ENCODE results near the gene SYT17.

The SYT17 gene

DNA sequence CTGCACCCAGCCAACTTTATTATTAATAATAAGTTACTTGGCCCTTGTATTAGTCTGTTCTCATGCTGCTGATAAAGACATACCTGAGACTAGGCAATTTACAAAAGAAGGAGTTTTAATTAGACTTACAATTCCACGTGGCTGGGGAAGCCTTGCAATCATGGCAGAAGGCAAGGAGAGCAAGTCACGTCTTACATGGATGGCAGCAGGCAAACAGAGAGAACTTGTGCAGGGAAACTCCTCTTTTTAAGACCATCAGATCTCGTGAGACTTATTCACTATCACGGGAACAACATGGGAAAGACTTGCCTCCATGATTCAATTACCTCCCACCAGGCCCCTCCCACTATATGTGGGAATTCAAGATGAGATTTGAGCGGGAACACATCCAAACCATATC is 47.7 kb downstream of the SYT17 start:
- no peak for DNase-seq (ENCODE audit: low read depth, low spot score)

GRCh38 chr16:19218581-19218980 is 50.5 kb downstream of the SYT17 start:
- DNase-seq (ENCODE audit: low read depth, low spot score) = no peak

- DNase-seq (ENCODE audit: low read depth, low spot score) = no peak
Observed at GRCh38 chr16:19219836-19220235, 51.8 kb downstream of the SYT17 start.

- no peak for DNase-seq (ENCODE audit: low read depth, low spot score)
Observed at GRCh38 chr16:19223235-19224170, 55.5 kb downstream of the SYT17 start.

DNA sequence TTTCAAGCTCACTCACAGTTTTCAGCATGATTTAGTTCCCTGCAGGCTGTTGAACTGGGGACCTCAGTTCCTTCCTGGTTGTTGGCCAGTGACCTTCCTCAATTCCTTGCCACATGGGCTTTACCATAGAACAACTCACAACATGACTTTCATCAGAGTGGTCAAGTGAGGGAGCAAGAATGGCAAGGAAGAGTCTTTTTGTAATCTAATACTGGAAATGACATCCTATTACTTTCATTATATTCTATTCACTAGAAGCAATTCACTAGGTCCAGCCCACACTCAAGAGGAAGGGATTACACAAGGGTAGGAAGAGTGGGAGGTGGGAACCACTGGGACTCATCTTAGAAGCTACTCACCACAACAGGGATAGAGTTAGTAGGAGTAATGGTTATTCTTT is 57.6 kb downstream of the SYT17 start:
- no peak for DNase-seq (ENCODE audit: low read depth, low spot score)

GRCh38 chr16:19227643-19228042 is 59.6 kb downstream of the SYT17 start:
- DNase-seq (ENCODE audit: low read depth, low spot score) = no peak

DNA sequence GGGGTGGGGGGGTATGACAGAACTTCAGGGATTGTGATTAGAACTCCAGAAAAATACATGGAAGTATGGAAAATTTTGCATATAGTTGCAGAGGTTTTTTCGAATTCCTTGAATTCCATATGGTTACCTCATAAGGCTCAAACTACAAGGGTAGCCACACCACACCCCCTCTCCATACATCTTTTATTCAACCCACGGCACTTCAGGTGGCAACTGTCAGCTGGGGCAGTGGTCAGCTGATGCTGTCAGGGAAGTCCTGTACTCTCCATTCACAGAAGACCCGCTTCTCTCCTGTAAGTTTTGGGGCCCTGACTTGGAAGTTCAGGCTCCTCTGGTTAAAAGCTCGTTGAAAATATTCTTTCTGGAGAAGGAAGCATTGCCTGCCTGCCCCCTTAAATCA is 60.0 kb downstream of the SYT17 start:
- DNase-seq (ENCODE audit: low read depth, low spot score) = no peak

- no peak for DNase-seq (ENCODE audit: low read depth, low spot score)
Observed at GRCh38 chr16:19228575-19228974, 60.5 kb downstream of the SYT17 start.

GRCh38 chr16:19230575-19230974 is 62.5 kb downstream of the SYT17 start:
- no peak for DNase-seq (ENCODE audit: low read depth, low spot score)

GRCh38 chr16:19231881-19232280 is 63.8 kb downstream of the SYT17 start:
- no peak for DNase-seq (ENCODE audit: low read depth, low spot score)

DNA sequence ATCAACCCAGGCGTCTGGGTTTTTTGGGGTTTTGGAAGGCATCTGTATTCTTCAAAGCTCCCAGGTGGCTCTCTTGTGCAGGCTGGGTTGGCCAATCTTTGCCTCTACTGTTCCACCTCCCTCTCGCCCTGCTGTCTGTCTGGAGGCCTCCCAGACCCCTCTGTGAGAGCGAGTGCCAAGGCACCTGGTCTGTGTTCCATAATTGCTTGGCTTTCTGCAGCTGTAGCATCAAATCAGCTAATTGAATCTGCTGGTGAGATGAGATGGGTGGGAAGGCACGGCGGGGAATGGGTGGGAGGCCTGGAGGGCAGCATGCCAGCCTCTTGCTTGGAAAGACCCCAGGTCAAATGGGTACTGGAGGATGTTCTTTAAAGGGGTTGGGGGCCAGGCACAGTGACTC is 64.9 kb downstream of the SYT17 start:
- DNase-seq (ENCODE audit: low read depth, low spot score) = no peak

DNA sequence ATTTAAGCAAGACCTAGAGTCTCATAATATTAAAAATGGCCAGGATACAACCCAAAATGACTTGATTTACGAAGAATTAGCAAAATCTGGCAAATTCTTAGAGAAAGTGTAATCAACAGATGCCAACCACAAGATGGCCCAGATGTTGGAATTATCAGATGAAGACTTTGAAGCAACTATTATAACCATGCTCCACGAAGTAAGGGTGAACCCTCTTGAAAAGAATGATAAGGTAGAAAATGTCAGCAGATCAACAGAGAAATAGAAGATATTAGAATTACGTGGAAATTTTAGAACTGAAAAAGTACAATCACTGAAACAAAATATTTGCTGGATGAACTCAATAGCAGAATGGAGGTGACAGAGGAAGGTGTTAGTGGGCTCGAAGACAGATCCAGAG is 67.4 kb downstream of the SYT17 start:
- DNase-seq (ENCODE audit: low read depth, low spot score) = no peak

DNA sequence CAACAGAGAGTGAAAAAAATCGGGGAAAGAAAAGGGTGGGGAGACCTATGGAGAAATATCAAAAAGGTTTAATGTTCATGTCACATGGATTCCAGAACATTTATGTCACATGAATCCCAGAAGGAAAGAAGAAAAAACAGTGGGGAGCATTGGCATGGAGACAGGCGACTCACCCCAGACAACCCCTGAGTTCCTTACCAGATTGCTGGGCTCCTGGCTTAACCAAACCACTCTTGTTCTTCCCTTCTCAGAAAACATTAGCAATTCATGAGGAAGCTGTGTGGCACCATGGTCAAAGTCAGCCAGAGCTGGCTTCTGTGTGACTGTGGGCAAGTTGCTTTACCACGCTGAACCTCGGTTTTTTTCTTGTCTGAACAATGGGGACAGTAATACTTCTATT is 67.8 kb downstream of the SYT17 start:
- no peak for DNase-seq (ENCODE audit: low read depth, low spot score)

- DNase-seq (ENCODE audit: low read depth, low spot score) = no peak
Observed at GRCh38 chr16:19236561-19237209, 68.6 kb downstream of the SYT17 start.

DNA sequence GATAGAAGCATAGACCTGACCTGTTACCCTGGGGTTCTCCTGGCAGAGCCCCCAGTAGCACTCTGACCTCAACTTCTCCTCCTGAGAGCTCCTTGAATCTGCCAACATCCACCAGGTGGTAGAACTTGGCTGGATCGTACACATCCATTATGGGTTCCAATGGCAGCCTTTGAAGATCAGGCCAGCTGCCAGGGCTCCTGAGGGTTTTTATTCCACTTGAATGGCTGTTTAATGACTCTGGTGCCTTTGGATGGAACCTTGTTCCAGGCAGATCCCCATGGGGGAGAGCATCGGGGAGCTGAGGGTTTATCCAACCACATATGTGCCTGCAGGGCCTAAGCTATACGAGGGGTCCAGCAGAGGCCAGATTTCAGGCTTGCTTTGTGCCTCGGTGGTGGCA is 70.4 kb downstream of the SYT17 start:
- DNase-seq (ENCODE audit: low read depth, low spot score) = no peak

- DNase-seq (ENCODE audit: low read depth, low spot score) = no peak
Observed at GRCh38 chr16:19239511-19240155, 71.6 kb downstream of the SYT17 start.

GRCh38 chr16:19240494-19240893 is 72.5 kb downstream of the SYT17 start:
- DNase-seq (ENCODE audit: low read depth, low spot score) = no peak

DNA sequence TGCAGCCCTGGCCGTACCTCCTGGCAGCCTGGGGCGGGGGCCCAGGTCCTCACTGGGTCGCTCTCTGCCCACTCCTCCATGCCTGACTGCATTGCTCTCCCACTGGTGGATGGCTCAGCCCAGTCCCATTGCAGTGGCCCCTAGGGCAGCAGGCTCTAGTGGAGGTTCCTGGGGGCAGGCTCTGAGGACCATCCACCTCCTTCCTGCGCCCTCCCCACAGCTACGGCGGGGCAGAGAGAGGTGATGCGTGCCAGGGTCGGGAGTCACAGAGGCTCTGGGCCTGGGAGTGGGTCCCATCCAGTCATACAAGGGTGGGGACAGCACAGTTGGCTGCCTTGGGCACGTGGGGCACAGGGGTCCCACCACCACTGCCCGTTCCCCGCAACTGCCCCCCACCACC is 73.5 kb downstream of the SYT17 start:
- DNase-seq (ENCODE audit: low read depth, low spot score) = no peak

- DNase-seq (ENCODE audit: low read depth, low spot score) = no peak
Observed at GRCh38 chr16:19242186-19242585, 74.1 kb downstream of the SYT17 start.

DNA sequence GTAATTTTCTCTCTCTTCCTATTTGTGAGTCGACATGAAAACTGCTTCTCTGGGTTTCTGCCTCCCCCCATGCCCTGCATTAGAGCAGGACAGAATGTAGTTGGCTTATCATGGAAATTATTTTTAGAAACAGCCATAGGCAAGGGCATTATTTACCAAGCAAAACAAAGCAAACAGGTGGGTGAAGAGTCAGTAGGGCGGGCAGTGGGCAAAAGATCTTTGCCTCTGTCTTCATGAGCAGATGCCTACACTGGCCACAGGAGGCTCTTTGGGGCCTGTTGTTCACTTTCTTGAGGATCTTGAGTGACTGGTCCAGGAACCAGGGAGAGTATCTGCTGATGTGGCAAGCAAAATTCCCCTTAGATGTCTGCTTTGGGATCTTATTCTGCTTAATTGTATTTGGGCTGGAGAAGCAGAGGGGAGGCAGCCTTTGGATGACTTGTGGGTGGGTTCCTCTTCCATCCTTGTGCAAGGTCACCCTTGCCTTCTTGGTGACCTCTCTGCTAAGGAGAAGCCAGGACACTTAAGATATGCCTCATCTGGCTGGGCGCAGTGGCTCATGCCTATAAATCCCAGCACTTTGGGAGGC is 75.0 kb downstream of the SYT17 start:
- DNase-seq (ENCODE audit: low read depth, low spot score) = no peak

GRCh38 chr16:19245326-19245925 is 77.4 kb downstream of the SYT17 start:
- DNase-seq (ENCODE audit: low read depth, low spot score) = no peak

DNA sequence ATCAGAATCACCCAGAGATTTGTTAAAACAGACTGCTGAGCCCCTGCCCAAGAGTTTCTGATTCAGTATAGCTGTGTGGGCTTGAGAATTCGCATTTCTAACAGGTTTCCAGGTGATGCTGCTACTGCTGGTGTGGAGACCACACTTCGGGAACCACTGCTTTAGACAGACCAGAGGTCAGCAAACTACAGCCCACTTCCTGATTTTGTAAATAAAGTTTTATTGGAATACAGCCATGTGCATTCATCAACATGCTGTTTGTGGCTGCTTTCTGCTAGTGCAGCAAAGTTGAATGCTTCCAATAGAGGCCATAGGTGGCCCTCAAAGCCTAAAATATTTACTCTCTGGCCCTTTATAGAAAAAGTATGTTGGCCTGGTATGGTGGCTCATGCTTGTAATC is 84.9 kb downstream of the SYT17 start:
- no peak for DNase-seq (ENCODE audit: low read depth, low spot score)

Measured in brain pericyte (primary cell).